A673 (cell line): Measurements from ENCODE around the gene PPP1R13B. TPM values are rescaled to one million over a fixed set of nuclear protein-coding genes. Genes with fewer than 3 reads are reported as not detected.

Experiments used
- BruUV-seq: library from RNA; stranded (reverse); fragments of 400-500 nt; replicated peaks from 2 replicates; lab custom pipeline; 2021; lab: Mats Ljungman, UMichigan
- CTCF ChIA-PET: fragments of 300-600 bp; sonication (Branson Sonifier 250); formaldehyde crosslinking; loops from one replicate; lab custom pipeline; 2022; ENCODE audit warnings: antibody characterized with exemption; lab: Charles Lee
- POLR2A ChIA-PET: fragments of 300-600 bp; sonication (Branson Sonifier 250); formaldehyde crosslinking; loops from one replicate; lab custom pipeline; 2022; ENCODE audit warnings: antibody characterized with exemption; ENCODE audit not compliant: low non-redundant PET; lab: Charles Lee
- DNase-seq: peaks from one replicate; pipeline ENCODE4 v3.0.0-alpha.2; 2015; ENCODE audit warnings: low spot score
- H3K27ac ChIP-seq: fragments of 200-600 bp; sonication (generic); 2 replicates; pipeline ENCODE4 v1.5.1; 2016; ENCODE audit warnings: mixed run types, low read depth, mild to moderate bottlenecking, mixed read lengths, antibody characterized with exemption, low read length; ENCODE audit not compliant: poor library complexity, severe bottlenecking
- H3K27me3 ChIP-seq: fragments of 200-600 bp; sonication (generic); replicated peaks from 2 replicates; pipeline ENCODE4 v1.6.1; 2017; ENCODE audit warnings: mixed run types, low read depth, mild to moderate bottlenecking, mixed read lengths, antibody characterized with exemption, low read length; ENCODE audit not compliant: insufficient read depth, poor library complexity
- H3K36me3 ChIP-seq: fragments of 200-600 bp; sonication (generic); 2 replicates; pipeline ENCODE4 v1.6.1; 2016; ENCODE audit warnings: mixed run types, mild to moderate bottlenecking, mixed read lengths, antibody characterized with exemption, low read length; ENCODE audit not compliant: insufficient read depth, poor library complexity, severe bottlenecking
- H3K4me1 ChIP-seq: fragments of 200-600 bp; sonication (generic); 2 replicates; pipeline ENCODE4 v1.6.1; 2017; ENCODE audit warnings: mixed run types, mild to moderate bottlenecking, mixed read lengths, antibody characterized with exemption, low read length; ENCODE audit not compliant: insufficient read depth, poor library complexity, severe bottlenecking
- H3K4me3 ChIP-seq: fragments of 200-600 bp; sonication (generic); 2 replicates; pipeline ENCODE4 v1.5.1; 2016; ENCODE audit warnings: low read depth, mixed run types, mild to moderate bottlenecking, mixed read lengths, low read length; ENCODE audit not compliant: poor library complexity, severe bottlenecking
- H3K9me3 ChIP-seq: fragments of 200-600 bp; sonication (generic); 2 replicates; pipeline ENCODE4 v1.6.1; 2016; ENCODE audit warnings: mixed run types, low read depth, mild to moderate bottlenecking, mixed read lengths, antibody characterized with exemption, low read length; ENCODE audit not compliant: poor library complexity, severe bottlenecking
- CTCF ChIP-seq: fragments of 300-800, 200-600 bp; sonication (generic); conservative IDR thresholded peaks from 2 replicates; pipeline ENCODE4 v1.5.1; 2017; ENCODE audit warnings: low read depth, mild to moderate bottlenecking, antibody characterized with exemption, low read length, moderate library complexity, mixed read lengths
- EZH2 ChIP-seq: fragments of 200-600 bp; sonication (generic); IDR thresholded peaks from 2 replicates; pipeline ENCODE4 v1.6.1; 2017; ENCODE audit warnings: borderline replicate concordance, low read depth, mild to moderate bottlenecking, mixed read lengths, antibody characterized with exemption, low read length; ENCODE audit not compliant: poor library complexity, severe bottlenecking
- intact Hi-C: fragments of 100-400 bp; cut with micrococcal nuclease; formaldehyde crosslinking; loops from one replicate; pipeline ENCODE4 v1.10.0; 2022; ENCODE audit not compliant: unreplicated experiment
- total RNA-seq: library from RNA; stranded (reverse); gene quantifications from 2 replicates; pipeline ENCODE4 v1.2.3, GENCODE V29; 2021

The PPP1R13B gene
- total RNA-seq, 1 experiment from 2014 or later = 4.8 TPM

DNA sequence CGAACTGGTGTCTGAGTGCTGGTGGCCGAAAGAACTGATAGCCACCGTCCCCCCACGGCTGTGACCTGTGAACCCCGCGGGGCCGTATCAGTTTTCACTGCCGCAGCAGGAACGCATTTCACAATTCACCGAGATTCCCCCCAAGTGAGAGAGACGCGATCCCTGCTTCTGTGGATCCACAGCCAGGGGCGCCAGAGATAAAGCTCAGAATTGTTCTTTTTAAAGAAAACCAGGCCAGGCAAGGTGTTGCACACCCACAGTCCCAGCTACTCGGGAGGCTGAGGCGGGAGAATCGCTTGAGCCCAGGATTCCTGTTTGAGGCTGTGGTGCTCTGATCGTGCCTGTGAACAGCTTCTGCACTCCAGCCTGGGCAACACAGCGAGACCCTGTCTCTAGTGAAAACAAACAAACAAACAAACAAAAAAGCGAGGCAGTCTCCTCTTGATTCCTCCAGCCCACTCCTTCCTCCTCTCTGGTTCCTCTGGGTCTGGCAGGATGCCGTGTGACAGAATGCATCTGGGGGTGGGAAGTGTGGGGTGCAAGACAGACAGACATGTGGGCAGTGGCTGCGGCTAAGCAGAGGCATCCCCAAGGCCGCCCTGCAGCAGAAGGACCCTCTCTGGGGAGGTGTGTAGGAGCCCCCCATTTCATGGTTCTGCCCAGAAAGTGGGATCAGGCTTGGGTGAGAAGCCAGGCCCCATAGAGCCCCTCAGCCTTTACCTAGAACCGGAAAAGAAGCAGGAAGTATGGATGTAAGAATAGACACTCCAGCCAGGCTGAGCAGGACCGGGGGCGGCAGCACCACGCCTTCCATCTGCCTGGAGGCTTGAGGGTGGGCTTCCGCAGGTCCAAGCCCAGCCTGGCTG, 39.2 kb upstream of the PPP1R13B start:
- intact Hi-C loops = no loop called here
- H3K4me3 ChIP-seq = no peak overlapping the region
- no peaks in the 10 kb centered on the region for H3K36me3 ChIP-seq
- POLR2A ChIA-PET = no interaction called here
- H3K27me3 ChIP-seq = no peaks in the 10 kb centered on the region
- no peak overlapping the region for H3K27ac ChIP-seq
- no peaks in the 10 kb centered on the region for H3K4me1 ChIP-seq
- CTCF ChIA-PET = no interaction called here
- TF ChIP-seq EZH2 (no peak), CTCF (peak; percentile 45)
- no peaks in the 10 kb centered on the region for H3K9me3 ChIP-seq
- BruUV-seq = no TSS peak
- peak; percentile 39 for DNase-seq

- Histone ChIP-seq H3K27ac (no peak overlapping the region), H3K36me3 (no peaks in the 10 kb centered on the region), H3K4me1 (peaks cover 3% of the 10 kb centered on the region), H3K9me3 (no peaks in the 10 kb centered on the region), H3K27me3 (no peaks in the 10 kb centered on the region), H3K4me3 (no peak overlapping the region)
- TF ChIP-seq CTCF = no peak
- no peak for TF ChIP-seq EZH2
- intact Hi-C loops = no loop called here
- BruUV-seq = no TSS peak
- CTCF ChIA-PET = no interaction called here
- no peak for DNase-seq
- POLR2A ChIA-PET = no interaction called here
Observed at GRCh38 chr14:103885509-103885932, 38.1 kb upstream of the PPP1R13B start.

GRCh38 chr14:103884854-103885253, 37.5 kb upstream of the PPP1R13B start:
- H3K4me1 ChIP-seq = peaks cover 9% of the 10 kb centered on the region
- POLR2A ChIA-PET = no interaction called here
- no peak overlapping the region for H3K27ac ChIP-seq
- no peaks in the 10 kb centered on the region for H3K27me3 ChIP-seq
- no peaks in the 10 kb centered on the region for H3K36me3 ChIP-seq
- no peak overlapping the region for H3K4me3 ChIP-seq
- intact Hi-C loops = no loop called here
- CTCF ChIA-PET = interaction anchor here (1.0 kb wide), 1 partner anchor 16 kb away, joined by 4 read pairs; no protein-coding TSS in a partner anchor
- H3K9me3 ChIP-seq = no peaks in the 10 kb centered on the region
- no TSS peak for BruUV-seq
- TF ChIP-seq CTCF (no peak), EZH2 (no peak)
- DNase-seq = no peak
